Activated naive CD8-positive, alpha-beta T cell treated with anti-CD3 and anti-CD28 coated beads for 36 hours (primary cell): ENCODE results near the gene SYT12. TPM values are rescaled to one million over a fixed set of nuclear protein-coding genes. Genes with fewer than 3 reads are reported as not detected.
"Not testable (repeated sequence)": the region's sequence is repeated elsewhere in the genome, so short reads cannot be mapped to it uniquely, and the experiment has no call there.

Experiments used
- DNase-seq: peaks from one replicate; pipeline ENCODE4 v3.0.0; 2021
- H3K27ac Mint-ChIP-seq: one replicate; pipeline ENCODE4 v1.8.0; 2022; ENCODE audit warnings: mild to moderate bottlenecking, moderate library complexity, mixed read lengths
- H3K27me3 Mint-ChIP-seq: one replicate; pipeline ENCODE4 v1.8.0; 2022; ENCODE audit warnings: mild to moderate bottlenecking, mixed read lengths
- H3K36me3 Mint-ChIP-seq: one replicate; pipeline ENCODE4 v1.8.0; 2021; ENCODE audit warnings: mild to moderate bottlenecking, mixed read lengths
- H3K4me1 Mint-ChIP-seq: one replicate; pipeline ENCODE4 v1.8.0; 2021; ENCODE audit warnings: mixed read lengths
- H3K4me3 Mint-ChIP-seq: one replicate; pipeline ENCODE4 v1.8.0; 2022; ENCODE audit warnings: mild to moderate bottlenecking, moderate library complexity, mixed read lengths
- H3K9me3 Mint-ChIP-seq: one replicate; pipeline ENCODE4 v1.8.0; 2022; ENCODE audit warnings: mixed read lengths
- total RNA-seq, 2 experiments: library from RNA; stranded (reverse); gene quantifications; one replicate each; pipeline ENCODE4 v1.2.3, GENCODE V29; 2021

SYT12 gene
- total RNA-seq, 2 experiments from 2014 or later, result not detected

DNA sequence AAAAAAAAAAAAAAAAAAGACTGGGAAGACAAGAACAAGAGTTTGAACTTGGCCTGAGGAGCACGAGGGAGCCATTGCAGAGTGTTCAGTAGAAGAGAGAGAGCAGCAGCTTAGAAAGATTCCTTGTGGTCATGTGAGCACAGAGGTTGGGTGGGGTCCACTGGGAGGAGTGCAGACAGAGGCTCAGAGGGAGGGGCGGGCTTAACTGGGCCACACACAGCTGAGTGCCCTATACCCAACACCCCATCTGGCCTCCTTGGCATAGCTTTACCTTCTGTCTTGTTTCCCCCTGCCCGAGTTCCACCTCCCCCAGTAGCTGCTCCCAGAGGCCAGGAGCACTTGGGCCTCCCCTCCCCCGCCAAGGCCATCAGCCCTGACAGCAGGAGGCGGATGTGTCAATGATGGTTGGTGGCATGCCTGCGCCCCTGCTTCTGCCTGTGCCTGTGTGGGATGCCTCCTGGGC is 35.7 kb upstream of the SYT12 start:
- no peaks in the 10 kb centered on the region for H3K9me3 Mint-ChIP-seq
- H3K36me3 Mint-ChIP-seq, result no peaks in the 10 kb centered on the region
- DNase-seq, result no peak
- no peak overlapping the region for H3K27ac Mint-ChIP-seq
- peaks cover 2% of the 10 kb centered on the region for H3K4me1 Mint-ChIP-seq
- peaks cover 14% of the 10 kb centered on the region for H3K27me3 Mint-ChIP-seq
- no peak overlapping the region for H3K4me3 Mint-ChIP-seq

DNA sequence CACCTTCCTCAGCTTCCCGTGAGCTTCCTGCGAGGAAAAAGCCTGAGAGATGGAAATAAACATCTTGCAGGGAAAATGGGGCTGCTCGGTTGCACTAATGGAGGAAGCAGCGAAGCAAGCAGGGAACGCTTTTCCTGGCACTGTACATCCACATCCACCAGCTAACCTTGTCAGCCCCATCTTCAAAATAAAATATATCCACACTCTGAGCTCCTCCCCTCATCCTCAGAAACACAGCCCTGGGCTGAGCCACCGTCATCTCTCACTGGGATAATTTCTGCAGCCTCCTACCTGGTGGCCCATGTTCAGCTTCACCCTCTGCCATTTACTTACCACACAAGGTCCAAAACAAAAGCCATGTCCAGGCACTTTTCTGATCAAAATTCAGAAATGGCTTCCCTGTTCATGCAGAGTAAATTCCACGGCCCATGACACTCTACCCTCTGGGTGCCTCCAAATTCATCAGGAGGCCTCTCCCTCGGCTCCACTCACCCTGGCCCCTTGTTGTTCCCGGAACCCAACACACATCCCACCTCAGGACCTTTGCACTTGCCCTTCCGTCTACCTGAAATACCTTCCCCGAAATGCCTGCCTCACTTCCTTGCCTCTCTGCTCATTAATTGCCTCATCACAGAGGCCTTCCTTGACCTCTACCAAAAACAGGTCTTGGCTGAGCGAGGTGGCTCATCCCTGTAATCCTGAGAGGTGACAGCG is 34.9 kb upstream of the SYT12 start:
- H3K36me3 Mint-ChIP-seq, result no peaks in the 10 kb centered on the region
- no peaks in the 10 kb centered on the region for H3K4me1 Mint-ChIP-seq
- no peak overlapping the region for H3K27ac Mint-ChIP-seq
- no peaks in the 10 kb centered on the region for H3K9me3 Mint-ChIP-seq
- H3K27me3 Mint-ChIP-seq, result peaks cover 15% of the 10 kb centered on the region
- DNase-seq, result no peak
- H3K4me3 Mint-ChIP-seq, result no peak overlapping the region

DNA sequence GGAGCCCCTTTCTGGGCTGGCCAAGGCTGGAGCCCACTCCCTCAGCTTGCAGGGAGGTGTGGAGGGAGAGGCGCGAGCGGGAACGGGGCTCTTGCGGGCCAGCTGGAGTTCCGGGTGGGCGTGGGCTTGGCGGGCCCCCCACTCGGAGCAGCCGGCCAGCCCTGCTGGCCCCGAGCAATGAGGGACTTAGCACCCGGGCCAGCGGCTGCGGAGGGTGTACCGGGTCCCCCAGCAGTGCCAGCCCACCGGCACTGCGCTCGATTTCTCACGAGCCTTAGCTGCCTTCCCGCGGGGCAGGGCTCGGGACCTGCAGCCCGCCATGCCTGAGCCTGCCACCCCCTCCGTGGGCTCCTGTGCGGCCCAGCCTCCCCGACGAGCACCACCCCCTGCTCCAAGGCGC is 34.2 kb upstream of the SYT12 start:
- H3K4me3 Mint-ChIP-seq, DNase-seq, H3K9me3 Mint-ChIP-seq, H3K36me3 Mint-ChIP-seq, H3K27ac Mint-ChIP-seq, H3K4me1 Mint-ChIP-seq: not testable (repeated sequence)
- peaks cover 15% of the 10 kb centered on the region for H3K27me3 Mint-ChIP-seq

DNA sequence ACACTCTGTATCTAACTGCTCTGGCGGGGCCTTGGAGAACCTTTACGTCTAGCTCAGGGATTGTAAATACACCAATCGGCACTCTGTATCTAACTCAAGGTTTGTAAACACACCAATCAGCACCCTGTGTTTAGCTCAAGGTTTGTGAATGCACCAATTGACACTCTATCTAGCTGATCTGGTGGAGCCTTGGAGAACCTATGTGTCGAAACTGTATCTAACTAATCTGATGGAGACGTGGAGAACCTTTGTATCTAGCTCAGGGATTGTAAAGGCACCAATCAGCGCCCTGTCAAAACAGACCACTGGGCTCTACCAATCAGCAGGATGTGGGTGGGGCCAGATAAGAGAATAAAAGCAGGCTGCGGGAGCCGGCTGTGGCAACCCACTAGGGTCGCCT is 33.6 kb upstream of the SYT12 start:
- not testable (repeated sequence) for H3K27ac Mint-ChIP-seq, DNase-seq, H3K36me3 Mint-ChIP-seq, H3K4me3 Mint-ChIP-seq, H3K4me1 Mint-ChIP-seq, H3K9me3 Mint-ChIP-seq
- H3K27me3 Mint-ChIP-seq, result peaks cover 13% of the 10 kb centered on the region

DNA sequence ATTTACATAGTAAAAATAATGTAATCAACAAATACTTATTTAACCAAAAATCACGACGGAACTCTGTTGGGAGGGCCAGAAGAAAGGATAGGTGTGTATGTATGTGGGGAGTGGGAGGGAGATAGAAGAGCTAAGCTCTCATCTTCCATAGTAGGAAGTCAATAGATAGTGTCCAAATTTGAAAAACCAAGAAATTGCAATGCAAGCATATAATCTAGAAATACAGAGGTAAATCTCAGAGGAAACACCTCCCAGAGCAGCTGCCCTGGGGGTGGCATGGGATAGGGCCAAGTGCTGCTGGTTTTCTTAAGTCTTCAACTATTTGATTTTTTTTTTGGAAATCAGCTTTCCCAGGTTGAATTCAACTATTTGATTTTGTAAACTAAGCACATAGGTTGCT is 30.9 kb upstream of the SYT12 start:
- Mint-ChIP-seq H3K4me1 (no peaks in the 10 kb centered on the region), H3K9me3 (no peaks in the 10 kb centered on the region)

DNA sequence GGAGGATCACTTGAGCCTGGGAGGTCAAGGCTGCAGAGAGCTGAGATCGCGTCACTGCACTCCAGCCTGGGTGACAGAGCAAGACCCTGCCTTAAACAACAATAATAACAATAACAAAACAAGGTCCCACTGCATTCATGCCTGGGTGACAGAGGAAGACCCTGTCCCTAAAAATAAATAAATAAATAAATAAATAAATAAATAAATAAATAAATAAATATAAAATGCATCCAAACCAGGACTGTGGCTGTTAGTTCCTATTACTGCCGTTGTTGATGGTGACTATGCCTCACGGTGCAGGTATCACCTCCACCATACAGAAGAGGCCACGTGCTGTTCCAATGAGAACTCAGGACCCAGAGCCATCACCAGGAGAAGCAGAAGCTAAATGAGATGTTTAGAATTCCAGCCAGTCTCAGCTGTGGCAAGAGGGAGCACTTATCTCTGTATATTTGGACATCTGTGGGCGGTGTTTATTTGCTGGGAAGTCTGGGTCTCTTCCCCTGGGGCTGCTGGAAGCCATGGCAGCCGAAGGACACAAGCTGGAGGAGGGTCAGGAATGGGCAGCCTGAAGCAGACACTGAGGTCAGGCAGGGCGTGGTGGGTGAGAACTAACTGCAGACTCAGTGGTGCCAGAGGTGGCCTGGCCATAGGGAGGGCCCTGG is 26.2 kb upstream of the SYT12 start:
- no peaks in the 10 kb centered on the region for H3K36me3 Mint-ChIP-seq
- no peak overlapping the region for H3K27ac Mint-ChIP-seq
- H3K4me3 Mint-ChIP-seq, result no peak overlapping the region
- no peak for DNase-seq
- H3K4me1 Mint-ChIP-seq, result no peaks in the 10 kb centered on the region
- H3K9me3 Mint-ChIP-seq, result no peaks in the 10 kb centered on the region
- peaks cover 13% of the 10 kb centered on the region for H3K27me3 Mint-ChIP-seq

More for the DNA sequence above, 30.9 kb upstream of the SYT12 start:
- H3K4me3 Mint-ChIP-seq, result no peak overlapping the region
- H3K36me3 Mint-ChIP-seq, result no peaks in the 10 kb centered on the region
- H3K27me3 Mint-ChIP-seq, result peaks cover 13% of the 10 kb centered on the region
- no peak for DNase-seq
- H3K27ac Mint-ChIP-seq, result no peak overlapping the region

DNA sequence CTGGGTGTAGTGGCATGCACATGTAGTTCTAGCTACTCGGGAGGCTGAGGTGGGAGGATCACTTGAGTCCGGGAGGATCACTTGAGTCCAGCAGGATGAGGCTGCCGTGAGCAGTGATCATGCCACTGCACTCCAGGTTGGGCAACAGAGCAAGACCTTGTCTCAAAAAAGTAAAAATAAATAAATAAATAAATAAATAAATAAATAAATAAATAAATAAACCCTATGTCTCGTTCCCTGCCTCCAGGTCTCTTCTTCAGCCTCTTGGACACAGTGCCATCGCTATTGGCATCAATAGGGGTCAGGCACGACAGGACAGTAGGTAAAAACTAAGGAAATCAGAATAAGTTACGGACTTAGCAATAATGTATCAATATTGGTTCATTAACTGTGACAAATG is 23.4 kb upstream of the SYT12 start:
- H3K27me3 Mint-ChIP-seq, result peaks cover 4% of the 10 kb centered on the region
- H3K4me3 Mint-ChIP-seq, result no peak overlapping the region

DNA sequence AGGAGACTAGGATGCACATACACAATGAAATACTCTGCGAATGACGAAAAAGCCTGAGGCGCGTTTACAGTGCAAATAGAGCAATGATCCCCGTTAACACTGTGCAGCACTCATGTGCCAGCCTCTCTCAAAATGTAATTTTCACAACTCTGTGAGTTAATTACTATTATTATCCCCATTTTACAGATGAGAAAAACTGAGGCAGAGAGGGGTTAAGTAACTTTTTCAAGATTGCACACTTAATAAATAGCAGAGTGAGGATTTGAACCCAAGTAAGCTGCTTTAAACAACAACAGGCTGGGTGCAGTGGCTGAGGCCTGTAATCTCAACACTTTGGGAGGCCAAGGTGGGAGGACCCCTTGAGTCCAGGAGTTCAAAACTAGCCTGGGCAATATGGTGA is 21.6 kb upstream of the SYT12 start:
- Mint-ChIP-seq H3K36me3 (no peaks in the 10 kb centered on the region), H3K4me3 (no peak overlapping the region), H3K27me3 (peaks cover 4% of the 10 kb centered on the region), H3K9me3 (no peaks in the 10 kb centered on the region), H3K4me1 (no peaks in the 10 kb centered on the region), H3K27ac (no peak overlapping the region)
- no peak for DNase-seq

More for the DNA sequence above, 23.4 kb upstream of the SYT12 start:
- Mint-ChIP-seq H3K9me3 (no peaks in the 10 kb centered on the region), H3K4me1 (no peaks in the 10 kb centered on the region), H3K27ac (no peak overlapping the region), H3K36me3 (no peaks in the 10 kb centered on the region)
- no peak for DNase-seq

DNA sequence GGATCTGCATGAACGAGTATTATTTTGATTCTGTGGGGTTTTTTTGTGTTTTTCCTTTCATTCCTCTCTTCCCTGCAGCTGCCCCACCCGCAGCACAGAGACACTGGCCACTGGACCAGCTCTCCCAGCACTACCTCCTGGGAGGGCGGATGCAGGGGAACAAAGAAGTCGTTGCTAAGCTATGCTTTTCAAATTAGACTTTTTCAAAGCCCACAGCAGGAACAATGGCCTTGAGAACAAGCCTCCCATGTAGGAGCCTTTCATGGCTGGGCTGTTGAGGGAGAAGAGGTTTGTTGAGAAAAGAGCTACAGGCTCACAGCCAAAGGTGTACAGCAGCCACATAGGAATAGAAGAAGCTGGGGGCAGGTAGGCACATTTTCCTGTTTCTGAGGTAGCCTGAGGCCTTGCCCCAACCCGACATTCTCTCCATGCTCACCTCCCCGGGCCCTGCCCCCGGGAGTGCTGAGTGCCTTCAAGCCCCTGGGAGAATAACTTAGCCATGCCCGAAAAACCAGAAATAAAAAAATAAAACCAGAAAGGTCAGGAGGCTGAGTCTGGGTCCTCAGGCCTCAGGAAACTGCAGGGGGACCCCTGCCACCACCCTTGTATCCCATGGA is 20.5 kb upstream of the SYT12 start:
- no peaks in the 10 kb centered on the region for H3K4me1 Mint-ChIP-seq

DNA sequence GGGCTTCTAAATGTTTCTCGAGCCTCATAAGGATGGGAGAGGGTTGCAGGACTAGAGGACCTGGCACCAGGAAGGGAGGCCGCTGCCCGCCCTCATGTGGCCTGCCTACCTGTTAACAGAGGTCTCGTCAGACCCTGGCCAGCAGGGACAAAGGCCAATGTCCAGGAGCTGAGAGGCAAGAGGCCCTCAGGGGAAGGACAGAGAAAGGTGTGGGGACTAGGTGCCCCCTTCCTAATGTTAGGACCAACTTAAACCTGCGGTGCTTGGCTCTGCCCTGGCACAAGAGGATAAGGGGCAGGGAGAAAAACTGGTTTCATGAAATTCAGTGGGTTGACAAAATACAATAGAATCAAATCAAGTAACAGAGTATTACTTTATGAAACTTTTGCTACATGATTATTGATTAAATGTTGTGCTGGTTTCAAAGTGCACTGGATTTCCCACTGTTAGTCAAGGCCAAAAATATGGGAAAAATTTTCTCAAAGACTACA is 20.0 kb upstream of the SYT12 start:
- Mint-ChIP-seq H3K27me3 (no peaks in the 10 kb centered on the region), H3K36me3 (no peaks in the 10 kb centered on the region), H3K27ac (no peak overlapping the region), H3K4me3 (no peak overlapping the region), H3K9me3 (no peaks in the 10 kb centered on the region), H3K4me1 (no peaks in the 10 kb centered on the region)
- DNase-seq, result no peak

More for the DNA sequence above, 20.5 kb upstream of the SYT12 start:
- DNase-seq, result no peak
- Mint-ChIP-seq H3K27ac (no peak overlapping the region), H3K9me3 (no peaks in the 10 kb centered on the region), H3K36me3 (no peaks in the 10 kb centered on the region), H3K27me3 (no peaks in the 10 kb centered on the region), H3K4me3 (no peak overlapping the region)

DNA sequence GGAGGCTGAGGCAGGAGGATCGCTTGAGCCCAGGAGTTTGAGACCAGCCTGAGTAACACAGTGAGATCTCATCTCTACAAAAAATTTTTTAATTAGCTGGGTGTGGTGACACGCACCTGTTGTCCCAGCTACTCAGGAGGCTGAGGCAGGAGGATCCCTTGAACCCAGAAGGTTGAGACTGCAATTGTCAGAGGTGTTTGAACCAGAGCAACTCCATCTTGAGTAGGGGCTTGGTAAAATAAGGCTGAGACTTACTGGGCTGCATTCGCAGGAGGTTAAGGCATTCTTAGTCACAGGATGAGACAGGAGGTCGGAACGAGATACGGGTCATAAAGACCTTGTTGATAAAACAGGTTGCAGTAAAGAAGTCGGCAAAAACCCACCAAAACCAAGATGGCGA is 17.7 kb upstream of the SYT12 start:
- not testable (repeated sequence) for H3K27ac Mint-ChIP-seq, H3K9me3 Mint-ChIP-seq, H3K36me3 Mint-ChIP-seq, H3K27me3 Mint-ChIP-seq, DNase-seq, H3K4me1 Mint-ChIP-seq, H3K4me3 Mint-ChIP-seq

DNA sequence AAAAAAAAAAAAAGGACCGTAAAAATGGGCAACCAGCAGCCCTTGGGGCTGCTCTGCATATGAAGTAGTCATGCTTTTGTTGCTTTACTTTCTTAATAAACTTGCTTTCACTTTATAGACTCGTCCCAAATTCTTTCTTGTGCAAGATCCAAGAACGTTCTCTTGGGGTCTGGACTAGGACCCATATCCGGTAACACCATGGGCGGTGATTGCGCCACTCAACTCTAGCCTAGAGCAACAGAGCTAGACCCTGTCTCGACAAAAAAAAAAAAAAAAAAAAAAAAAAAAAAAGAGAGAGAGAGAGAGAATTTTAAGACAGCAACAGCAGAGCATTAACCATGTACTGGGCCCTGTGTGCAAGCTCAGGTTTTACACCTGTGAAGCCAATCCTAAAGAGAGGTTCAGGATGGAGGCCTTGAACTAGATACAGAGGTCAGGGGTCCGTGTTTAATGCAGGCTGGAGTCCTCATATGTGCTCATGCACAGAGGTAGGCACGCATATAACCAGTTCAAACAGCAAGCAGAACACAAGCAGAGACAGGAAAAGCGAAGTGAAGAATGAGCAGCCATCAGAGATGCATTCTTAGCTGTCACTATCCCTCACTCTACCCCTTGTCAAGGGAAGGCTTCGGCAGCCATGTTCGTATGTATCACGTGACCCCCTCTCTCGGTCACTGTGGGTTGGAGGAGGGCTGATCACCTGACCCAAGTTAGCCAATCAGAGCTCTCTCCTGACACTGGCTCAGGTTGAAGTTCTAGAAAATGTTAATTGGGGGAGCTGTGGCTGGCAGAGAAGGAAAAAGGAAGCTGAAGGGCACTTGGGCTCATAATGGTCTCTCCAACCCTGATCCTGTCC is 16.7 kb upstream of the SYT12 start:
- H3K4me3 Mint-ChIP-seq, result no peak overlapping the region
- H3K4me1 Mint-ChIP-seq, result no peaks in the 10 kb centered on the region
- H3K9me3 Mint-ChIP-seq, result no peaks in the 10 kb centered on the region
- H3K27ac Mint-ChIP-seq, result no peak overlapping the region
- DNase-seq, result peak; percentile 38
- H3K27me3 Mint-ChIP-seq, result no peaks in the 10 kb centered on the region
- no peaks in the 10 kb centered on the region for H3K36me3 Mint-ChIP-seq

DNA sequence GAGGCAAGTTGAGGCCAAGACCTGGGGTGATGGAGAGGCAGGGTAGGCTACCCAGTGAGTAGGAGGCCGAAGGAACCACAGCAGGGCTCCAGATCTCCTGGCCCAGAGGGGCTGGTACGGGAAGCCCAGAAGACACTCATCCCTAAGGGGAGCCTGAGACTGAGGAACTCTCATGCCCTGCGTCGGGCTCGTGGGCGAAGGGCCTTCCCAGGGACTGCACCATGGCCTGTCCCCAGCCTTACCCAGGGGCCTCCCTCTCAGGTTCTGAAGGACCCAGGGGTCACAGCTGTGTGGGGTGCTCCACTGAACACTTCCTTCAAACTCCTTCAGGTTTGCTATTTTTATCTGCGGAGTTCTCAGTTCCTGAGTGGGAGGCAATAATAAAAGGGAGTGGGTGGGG is 15.8 kb upstream of the SYT12 start:
- Mint-ChIP-seq H3K36me3 (no peaks in the 10 kb centered on the region), H3K27me3 (no peaks in the 10 kb centered on the region), H3K27ac (no peak overlapping the region), H3K9me3 (no peaks in the 10 kb centered on the region), H3K4me3 (no peak overlapping the region), H3K4me1 (no peaks in the 10 kb centered on the region)
- no peak for DNase-seq

DNA sequence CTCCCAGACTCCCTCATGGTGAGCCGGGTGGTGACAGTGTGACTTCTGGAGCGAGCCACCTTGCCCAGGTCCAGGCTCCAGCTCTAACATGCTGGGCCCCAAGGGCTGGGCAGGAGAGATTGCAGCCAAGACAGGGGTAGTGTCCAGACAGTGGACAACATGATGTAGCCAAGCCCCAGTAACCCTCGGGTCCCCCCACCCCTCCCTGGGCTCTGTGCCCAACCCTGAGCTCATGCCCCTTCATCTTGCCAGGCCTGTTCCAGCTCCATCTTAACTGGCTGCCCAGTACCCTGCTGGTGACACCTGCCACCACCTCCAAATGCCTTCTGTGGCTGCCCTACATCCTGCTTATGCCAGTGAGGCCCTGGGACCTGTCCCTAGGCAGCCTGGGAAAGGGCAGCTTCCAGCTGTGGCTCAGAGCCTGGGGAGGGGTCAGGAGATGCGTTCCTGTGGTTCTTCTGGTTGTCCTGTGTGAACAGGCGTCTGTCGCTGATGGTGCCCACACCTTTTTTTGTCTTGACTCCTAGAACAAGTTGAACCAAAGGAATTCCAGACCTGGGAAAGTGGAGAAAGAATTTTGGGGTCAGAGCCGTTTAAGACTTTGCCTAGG is 12.5 kb upstream of the SYT12 start:
- Mint-ChIP-seq H3K27ac (no peak overlapping the region), H3K36me3 (no peaks in the 10 kb centered on the region), H3K27me3 (peaks cover 3% of the 10 kb centered on the region), H3K9me3 (no peaks in the 10 kb centered on the region), H3K4me1 (no peaks in the 10 kb centered on the region), H3K4me3 (no peak overlapping the region)
- no peak for DNase-seq
